Measurements from ENCODE around the gene LACC1. TPM values are rescaled to one million over a fixed set of nuclear protein-coding genes. Genes with fewer than 3 reads are reported as not detected.

Gene LACC1
- total and polyA plus RNA-seq, 10 of the 15 experiments (the other 5 are each of a cell fraction or from before 2014, with no cell fraction given) = 0.03 to 3.7 (median 3.0) TPM

GRCh38 chr13:43924549-43925245 is 45.0 kb downstream of the LACC1 start (continued):
- TF ChIP-seq ZNF687 (IDR thresholded peaks at IDR 0.05) (no peak), ZNF207 (IDR thresholded peaks at IDR 0.05; ENCODE audit: borderline replicate concordance) (no peak), MYC (IDR thresholded peaks at IDR 0.05; ENCODE audit: insufficient read depth, insufficient read length, insufficient replicate concordance, low read length, severe bottlenecking) (no peak), FOXM1 (IDR thresholded peaks at IDR 0.05; ENCODE audit: low read depth, low read length) (no peak)

DNA sequence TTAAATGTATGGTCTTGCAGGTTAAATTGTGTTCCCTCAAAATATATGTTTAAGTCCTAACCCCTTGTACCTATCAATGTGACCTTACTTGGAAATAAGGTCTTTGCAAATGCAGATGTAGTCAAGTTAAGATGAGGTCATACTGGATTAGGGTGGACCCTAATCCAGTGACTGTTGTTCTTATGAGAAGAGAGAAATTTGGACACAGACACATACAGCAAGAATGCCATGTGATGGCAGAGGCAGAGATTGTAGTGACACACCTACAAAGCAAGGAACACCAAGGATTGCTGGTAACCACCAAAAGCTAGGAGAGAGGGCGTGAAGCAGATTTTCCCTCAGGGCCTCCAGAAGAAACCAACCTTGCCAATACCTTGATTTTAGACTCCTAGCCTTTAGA is 50.2 kb downstream of the LACC1 start:
- no peak overlapping the region for H2AFZ ChIP-seq (ENCODE audit: control insufficient read depth, low read depth, low read length)
- FAIRE-seq (no peak), ATAC-seq (no peak), DNase-seq (ENCODE audit: low read depth, low spot score) (no peak)
- ChIA-PET RAD21 (ENCODE audit: unreplicated experiment) (no interaction called here), SMC1A (ENCODE audit: uncharacterized antibody, unreplicated experiment) (no interaction called here), CTCF (no interaction called here), POLR2A (no interaction called here)
- H3K79me2 ChIP-seq (ENCODE audit: control insufficient read depth, insufficient read depth, low read length) = no peaks in the 10 kb centered on the region
- peaks cover 4% of the 10 kb centered on the region for H3K4me1 ChIP-seq (ENCODE audit: control insufficient read depth, insufficient read depth, low read length)
- WGBS (ENCODE audit: insufficient coverage, insufficient replicate concordance, low lambda C conversion rate, missing lambda C conversion rate) = 0% methylated on average over 1 of the region's 1 CpG
- H3K4me2 ChIP-seq (ENCODE audit: control insufficient read depth, insufficient read depth) = no peak overlapping the region
- H3K27ac ChIP-seq (ENCODE audit: control insufficient read depth, insufficient read depth) = no peak overlapping the region
- BruUV-seq (replicated peaks) = no TSS peak
- in situ Hi-C loops (cut with MboI) (no loop called here), intact Hi-C loops (cut with micrococcal nuclease; ENCODE audit: unreplicated experiment) (no loop called here)
- no peak overlapping the region for H3K4me3 ChIP-seq
- no peaks in the 10 kb centered on the region for H4K20me1 ChIP-seq (ENCODE audit: control insufficient read depth, insufficient read depth)
- H3K27me3 ChIP-seq (replicated peaks in 1 of 2; ENCODE audit: control insufficient read depth in 2 of 2, insufficient read depth in 2 of 2, low read length in 1 of 2) = no peaks in the 10 kb centered on the region; a peak in 1 of 4 replicates
- H3K9ac ChIP-seq (ENCODE audit: control insufficient read depth, insufficient read depth, low read length) = no peak overlapping the region
- H3K36me3 ChIP-seq (ENCODE audit: control insufficient read depth in 2 of 2, insufficient read depth in 2 of 2, low read length in 1 of 2) = no peaks in the 10 kb centered on the region
- H3K9me3 ChIP-seq (replicated peaks; ENCODE audit: control insufficient read depth, insufficient read depth, low read length) = peaks cover 6% of the 10 kb centered on the region; the same call in 2 of the 3 replicates
- no peak for TF ChIP-seq ZBED1 (IDR thresholded peaks at IDR 0.05; ENCODE audit: borderline replicate concordance)
- no peak for TF ChIP-seq HDGF (IDR thresholded peaks at IDR 0.05)
- no peak for TF ChIP-seq ZNF217 (IDR thresholded peaks at IDR 0.05)
- no peak for TF ChIP-seq MTA3 (IDR thresholded peaks at IDR 0.05; ENCODE audit: borderline replicate concordance, low read length)
- no peak for TF ChIP-seq RAD51 (IDR thresholded peaks at IDR 0.05)
- no peak for TF ChIP-seq MXI1 (IDR thresholded peaks at IDR 0.05; ENCODE audit: low read depth, low read length)
- TF ChIP-seq, protein P1, sequence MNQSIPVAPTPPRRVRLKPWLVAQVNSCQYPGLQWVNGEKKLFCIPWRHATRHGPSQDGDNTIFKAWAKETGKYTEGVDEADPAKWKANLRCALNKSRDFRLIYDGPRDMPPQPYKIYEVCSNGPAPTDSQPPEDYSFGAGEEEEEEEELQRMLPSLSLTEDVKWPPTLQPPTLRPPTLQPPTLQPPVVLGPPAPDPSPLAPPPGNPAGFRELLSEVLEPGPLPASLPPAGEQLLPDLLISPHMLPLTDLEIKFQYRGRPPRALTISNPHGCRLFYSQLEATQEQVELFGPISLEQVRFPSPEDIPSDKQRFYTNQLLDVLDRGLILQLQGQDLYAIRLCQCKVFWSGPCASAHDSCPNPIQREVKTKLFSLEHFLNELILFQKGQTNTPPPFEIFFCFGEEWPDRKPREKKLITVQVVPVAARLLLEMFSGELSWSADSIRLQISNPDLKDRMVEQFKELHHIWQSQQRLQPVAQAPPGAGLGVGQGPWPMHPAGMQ (IDR thresholded peaks at IDR 0.05; ENCODE audit: borderline replicate concordance) = no peak
- no peak for TF ChIP-seq HCFC1 (IDR thresholded peaks at IDR 0.05; ENCODE audit: low read length)
- no peak for TF ChIP-seq SRF (IDR thresholded peaks at IDR 0.05; ENCODE audit: low read depth in 2 of 2, low read length in 2 of 2)
- TF ChIP-seq NR2F1 (conservative IDR thresholded peaks at IDR 0.05) = no peak
- no peak for TF ChIP-seq FOXK2 (IDR thresholded peaks at IDR 0.05)
- TF ChIP-seq CREB1 (IDR thresholded peaks at IDR 0.05; ENCODE audit: low read depth) = no peak
- TF ChIP-seq YY1 (IDR thresholded peaks at IDR 0.05; ENCODE audit: low read depth, low read length) = no peak
- no peak for TF ChIP-seq SIX5 (IDR thresholded peaks at IDR 0.05; ENCODE audit: low read depth, low read length, severe bottlenecking)
- TF ChIP-seq, protein P2, sequence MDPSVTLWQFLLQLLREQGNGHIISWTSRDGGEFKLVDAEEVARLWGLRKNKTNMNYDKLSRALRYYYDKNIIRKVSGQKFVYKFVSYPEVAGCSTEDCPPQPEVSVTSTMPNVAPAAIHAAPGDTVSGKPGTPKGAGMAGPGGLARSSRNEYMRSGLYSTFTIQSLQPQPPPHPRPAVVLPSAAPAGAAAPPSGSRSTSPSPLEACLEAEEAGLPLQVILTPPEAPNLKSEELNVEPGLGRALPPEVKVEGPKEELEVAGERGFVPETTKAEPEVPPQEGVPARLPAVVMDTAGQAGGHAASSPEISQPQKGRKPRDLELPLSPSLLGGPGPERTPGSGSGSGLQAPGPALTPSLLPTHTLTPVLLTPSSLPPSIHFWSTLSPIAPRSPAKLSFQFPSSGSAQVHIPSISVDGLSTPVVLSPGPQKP (IDR thresholded peaks at IDR 0.05; ENCODE audit: low read depth, low read length) = no peak

All from GM12878 (cell line).